BLaER1 (cell line): Measurements from ENCODE around the gene LMCD1.

Source experiments
- H3K27ac ChIP-seq: shearing (Covaris generic); formaldehyde crosslinking; 2 replicates; pipeline ENCODE4 v1.8.1; 2022
- H3K27me3 ChIP-seq: shearing (Covaris generic); formaldehyde crosslinking; 2 replicates; pipeline ENCODE4 v1.8.1; 2022
- H3K36me3 ChIP-seq: shearing (Covaris generic); formaldehyde crosslinking; 2 replicates; pipeline ENCODE4 v1.8.1; 2022
- H3K4me1 ChIP-seq: shearing (Covaris generic); formaldehyde crosslinking; 2 replicates; pipeline ENCODE4 v1.8.1; 2022
- H3K4me2 ChIP-seq: shearing (Covaris generic); formaldehyde crosslinking; 2 replicates; pipeline ENCODE4 v1.8.1; 2022
- H3K4me3 ChIP-seq: shearing (Covaris generic); formaldehyde crosslinking; 2 replicates; pipeline ENCODE4 v1.8.1; 2022
- H3K9ac ChIP-seq: shearing (Covaris generic); formaldehyde crosslinking; 2 replicates; pipeline ENCODE4 v1.8.1; 2022
- H3K9me3 ChIP-seq: shearing (Covaris generic); formaldehyde crosslinking; 2 replicates; pipeline ENCODE4 v1.8.1; 2022
- H4K20me1 ChIP-seq: shearing (Covaris generic); formaldehyde crosslinking; 2 replicates; pipeline ENCODE4 v1.8.1; 2022
- Cebpa-rat ChIP-seq: shearing (Covaris generic); IDR thresholded peaks from 2 replicates; pipeline ENCODE4 v1.8.1; 2022

The LMCD1 gene

GRCh38 chr3:8482960-8483665, 18.5 kb upstream of the LMCD1 start:
- no peak for TF ChIP-seq Cebpa-rat
- Histone ChIP-seq H4K20me1 (no peaks in the 10 kb centered on the region), H3K27ac (no peak overlapping the region), H3K4me1 (no peaks in the 10 kb centered on the region), H3K9me3 (no peaks in the 10 kb centered on the region), H3K9ac (no peak overlapping the region), H3K27me3 (no peaks in the 10 kb centered on the region), H3K36me3 (no peaks in the 10 kb centered on the region), H3K4me3 (no peak overlapping the region), H3K4me2 (no peak overlapping the region)

GRCh38 chr3:8484409-8485140, 17.0 kb upstream of the LMCD1 start:
- Histone ChIP-seq H3K27ac (no peak overlapping the region), H3K4me1 (no peaks in the 10 kb centered on the region), H3K9ac (no peak overlapping the region), H3K4me3 (no peak overlapping the region), H3K36me3 (no peaks in the 10 kb centered on the region), H3K4me2 (no peak overlapping the region), H3K9me3 (no peaks in the 10 kb centered on the region), H3K27me3 (no peaks in the 10 kb centered on the region), H4K20me1 (no peaks in the 10 kb centered on the region)
- TF ChIP-seq Cebpa-rat: no peak

- Histone ChIP-seq H4K20me1 (no peaks in the 10 kb centered on the region), H3K9me3 (no peaks in the 10 kb centered on the region), H3K27ac (no peak overlapping the region), H3K4me2 (no peak overlapping the region), H3K4me1 (peaks cover 2% of the 10 kb centered on the region; the same call in 1 of the 2 replicates), H3K9ac (no peak overlapping the region), H3K36me3 (no peaks in the 10 kb centered on the region), H3K27me3 (no peaks in the 10 kb centered on the region), H3K4me3 (no peak overlapping the region)
- TF ChIP-seq Cebpa-rat: no peak
Observed at GRCh38 chr3:8485141-8485870, 16.3 kb upstream of the LMCD1 start.

GRCh38 chr3:8485943-8486342, 15.7 kb upstream of the LMCD1 start:
- TF ChIP-seq Cebpa-rat: no peak
- Histone ChIP-seq H3K27ac (no peak overlapping the region), H3K27me3 (no peaks in the 10 kb centered on the region), H3K9ac (no peak overlapping the region), H3K4me3 (no peak overlapping the region), H3K36me3 (no peaks in the 10 kb centered on the region), H3K4me2 (no peak overlapping the region), H4K20me1 (no peaks in the 10 kb centered on the region), H3K9me3 (no peaks in the 10 kb centered on the region), H3K4me1 (peaks cover 5% of the 10 kb centered on the region; the same call in 1 of the 2 replicates)

GRCh38 chr3:8486434-8486833, 15.2 kb upstream of the LMCD1 start:
- no peak for TF ChIP-seq Cebpa-rat
- no peak overlapping the region for H3K27ac ChIP-seq
- H4K20me1 ChIP-seq: no peaks in the 10 kb centered on the region
- H3K4me2 ChIP-seq: no peak overlapping the region
- H3K4me3 ChIP-seq: no peak overlapping the region
- no peaks in the 10 kb centered on the region for H3K27me3 ChIP-seq
- no peaks in the 10 kb centered on the region for H3K9me3 ChIP-seq
- peaks cover 5% of the 10 kb centered on the region; the same call in 1 of the 2 replicates for H3K4me1 ChIP-seq
- H3K36me3 ChIP-seq: no peaks in the 10 kb centered on the region
- H3K9ac ChIP-seq: no peak overlapping the region

- Histone ChIP-seq H3K9me3 (no peaks in the 10 kb centered on the region), H3K27ac (no peak overlapping the region), H3K4me1 (peaks cover 5% of the 10 kb centered on the region; the same call in 1 of the 2 replicates), H3K4me2 (no peak overlapping the region), H4K20me1 (no peaks in the 10 kb centered on the region), H3K4me3 (no peak overlapping the region), H3K36me3 (no peaks in the 10 kb centered on the region), H3K9ac (no peak overlapping the region), H3K27me3 (no peaks in the 10 kb centered on the region)
- TF ChIP-seq Cebpa-rat: no peak
Observed at GRCh38 chr3:8486936-8487335, 14.7 kb upstream of the LMCD1 start.

- H3K27me3 ChIP-seq: no peaks in the 10 kb centered on the region
- no peak overlapping the region for H3K4me2 ChIP-seq
- no peaks in the 10 kb centered on the region for H4K20me1 ChIP-seq
- peaks cover 5% of the 10 kb centered on the region; the same call in 1 of the 2 replicates for H3K4me1 ChIP-seq
- H3K9me3 ChIP-seq: no peaks in the 10 kb centered on the region
- H3K27ac ChIP-seq: no peak overlapping the region
- no peak overlapping the region for H3K4me3 ChIP-seq
- H3K9ac ChIP-seq: no peak overlapping the region
- H3K36me3 ChIP-seq: no peaks in the 10 kb centered on the region
- TF ChIP-seq Cebpa-rat: no peak
Observed at GRCh38 chr3:8488411-8488810, 13.2 kb upstream of the LMCD1 start.

- H3K4me3 ChIP-seq: no peak overlapping the region
- no peak overlapping the region for H3K9ac ChIP-seq
- TF ChIP-seq Cebpa-rat: no peak
- no peak overlapping the region for H3K27ac ChIP-seq
- no peaks in the 10 kb centered on the region for H3K9me3 ChIP-seq
- no peaks in the 10 kb centered on the region for H3K36me3 ChIP-seq
- no peaks in the 10 kb centered on the region for H4K20me1 ChIP-seq
- H3K27me3 ChIP-seq: no peaks in the 10 kb centered on the region
- H3K4me2 ChIP-seq: no peak overlapping the region
- peaks cover 5% of the 10 kb centered on the region; the same call in 1 of the 2 replicates for H3K4me1 ChIP-seq
Observed at GRCh38 chr3:8488877-8489276, 12.7 kb upstream of the LMCD1 start.

GRCh38 chr3:8489278-8489792, 12.3 kb upstream of the LMCD1 start:
- Histone ChIP-seq H3K9me3 (no peaks in the 10 kb centered on the region), H3K36me3 (no peaks in the 10 kb centered on the region), H3K4me1 (peaks cover 5% of the 10 kb centered on the region; the same call in 1 of the 2 replicates), H3K4me2 (no peak overlapping the region), H3K27me3 (no peaks in the 10 kb centered on the region), H3K4me3 (no peak overlapping the region), H3K9ac (no peak overlapping the region), H4K20me1 (no peaks in the 10 kb centered on the region), H3K27ac (no peak overlapping the region)
- TF ChIP-seq Cebpa-rat: no peak
